ENCODE results near the gene RAD51AP1. TPM values are rescaled to one million over a fixed set of nuclear protein-coding genes. Genes with fewer than 3 reads are reported as not detected.

Gene RAD51AP1
- total and polyA plus RNA-seq, 2 of the 8 experiments (the other 6 are each of a cell fraction or from before 2014, with no cell fraction given): 29.7 to 48.3 TPM

GRCh38 chr12:4535871-4536270 lies 2.8 kb upstream of the RAD51AP1 start:
- no peak overlapping the region for H2AK5ac ChIP-seq (ENCODE audit: low read depth, low read length)
- CTCF ChIA-PET (ENCODE audit: partially characterized antibody): no interaction called here
- H2BK12ac ChIP-seq (ENCODE audit: low read depth, low read length): no peak overlapping the region
- H3K4me3 ChIP-seq (ENCODE audit: extremely low read depth in 1 of 4, insufficient read depth in 2 of 4, low read depth in 3 of 4, low read length in 4 of 4): no peak overlapping the region
- H3K4me1 ChIP-seq (replicated peaks in 1 of 4; ENCODE audit: control insufficient read depth in 3 of 4, insufficient read depth in 4 of 4, low read length in 3 of 4): peaks cover 0 to 6% (median 2%) of the 10 kb centered on the region in 4 experiments; a peak in 4 of 7 replicates
- FAIRE-seq: no peak
- no peak overlapping the region for H2BK20ac ChIP-seq (ENCODE audit: low read length)
- no peak overlapping the region for H3K18ac ChIP-seq (ENCODE audit: extremely low read depth, low read length)
- TF ChIP-seq BCL11A (IDR thresholded peaks at IDR 0.05; ENCODE audit: low read depth in 2 of 2, low read length in 2 of 2) (no peak), CHD2 (IDR thresholded peaks at IDR 0.05; ENCODE audit: low read length) (no peak), NRF1 (IDR thresholded peaks at IDR 0.05; ENCODE audit: low read depth, low read length) (no peak)
- H3K23me2 ChIP-seq (ENCODE audit: low read depth, low read length): peaks cover 10% of the 10 kb centered on the region
- H3K9me3 ChIP-seq (ENCODE audit: insufficient read depth in 2 of 2, low read depth in 1 of 2, low read length in 1 of 2): no peaks in the 10 kb centered on the region
- H4K91ac ChIP-seq (replicated peaks; ENCODE audit: insufficient read length, low read length): no peak overlapping the region
- H3K4ac ChIP-seq (replicated peaks; ENCODE audit: insufficient read length, low read depth, low read length): no peak overlapping the region
- H2AFZ ChIP-seq (ENCODE audit: low read length): no peak overlapping the region
- H3K56ac ChIP-seq (replicated peaks; ENCODE audit: insufficient read length, low read depth, low read length): no peak overlapping the region
- no peak overlapping the region for H3K23ac ChIP-seq (ENCODE audit: insufficient read length)
- H3K27me3 ChIP-seq (replicated peaks in 1 of 4; ENCODE audit: control insufficient read depth in 3 of 4, extremely low read depth in 1 of 4, insufficient read depth in 3 of 4, low read length in 3 of 4): no peaks in the 10 kb centered on the region
- peaks cover 0 to 2% of the 10 kb centered on the region in 2 experiments for H4K20me1 ChIP-seq (replicated peaks in 1 of 2; ENCODE audit: control insufficient read depth in 1 of 2, insufficient read depth in 2 of 2, low read length in 2 of 2)
- H3K4me2 ChIP-seq (ENCODE audit: insufficient read depth in 1 of 2, low read depth in 2 of 2, low read length in 2 of 2): no peak overlapping the region
- POLR2A ChIA-PET (ENCODE audit: partially characterized antibody): no interaction called here
- WGBS, 2 experiments (ENCODE audit: extremely low coverage in 1 of 2, insufficient coverage in 1 of 2, insufficient read length in 1 of 2, insufficient replicate concordance in 2 of 2, low coverage in 1 of 2, low lambda C conversion rate in 2 of 2, missing lambda C conversion rate in 1 of 2): 79% methylated on average over 2 of the region's 2 CpGs; no CpG with 5 or more reads in 1 of the 2 experiments
- H3K27ac ChIP-seq (ENCODE audit: low read depth, low read length): no peak overlapping the region
- no peak overlapping the region for H4K8ac ChIP-seq (ENCODE audit: extremely low read depth, insufficient read depth, low read length)
- no peak overlapping the region for H3K9ac ChIP-seq (replicated peaks in 1 of 4; ENCODE audit: extremely low read depth in 1 of 4, low read depth in 3 of 4, low read length in 3 of 4)
- no peaks in the 10 kb centered on the region for H3K79me1 ChIP-seq (ENCODE audit: low read depth, low read length)
- DNase-seq (ENCODE audit: low read depth in 1 of 2, low spot score in 2 of 2): no peak
- H3K14ac ChIP-seq (ENCODE audit: insufficient read length): no peak overlapping the region
- no peak overlapping the region for H2BK15ac ChIP-seq (ENCODE audit: low read length)
- H3K79me2 ChIP-seq (ENCODE audit: control insufficient read depth in 1 of 2, insufficient read depth in 2 of 2, low read length in 2 of 2): peaks cover 7 to 31% of the 10 kb centered on the region in 2 experiments
- no peak overlapping the region for H2BK5ac ChIP-seq (ENCODE audit: low read depth, low read length)
- H2BK120ac ChIP-seq (replicated peaks; ENCODE audit: low read depth, low read length): no peak overlapping the region
- H4K5ac ChIP-seq (ENCODE audit: insufficient read length, low read depth, low read length): no peak overlapping the region
- no peaks in the 10 kb centered on the region; a peak in 1 of 8 replicates for H3K36me3 ChIP-seq (ENCODE audit: control insufficient read depth in 2 of 4, insufficient read depth in 4 of 4, low read length in 3 of 4)
